H9 (cell line): ENCODE measurements around the gene THAP4. TPM values are rescaled to one million over a fixed set of nuclear protein-coding genes. Genes with fewer than 3 reads are reported as not detected.

Experiments used
- DNase-seq: peaks from one replicate; pipeline ENCODE4 v3.0.0-alpha.2; 2017
- H2AFZ ChIP-seq: one replicate; pipeline ENCODE4 v1.6.1; 2013; ENCODE audit warnings: mild to moderate bottlenecking, low read length, control low read depth, moderate library complexity
- H2AK5ac ChIP-seq: 2 replicates; pipeline ENCODE4 v1.6.1; 2013; ENCODE audit warnings: low read length, control low read depth, mixed read lengths; ENCODE audit not compliant: insufficient read length
- H2BK120ac ChIP-seq: one replicate; pipeline ENCODE4 v1.6.1; 2013; ENCODE audit warnings: low read depth, mild to moderate bottlenecking, low read length, control low read depth, inconsistent platforms; ENCODE audit not compliant: poor library complexity, severe bottlenecking
- H2BK12ac ChIP-seq: 2 replicates; pipeline ENCODE4 v1.6.1; 2013; ENCODE audit warnings: low read length, control low read depth, mixed read lengths, low read depth; ENCODE audit not compliant: insufficient read length
- H2BK15ac ChIP-seq: 2 replicates; pipeline ENCODE4 v1.6.1; 2013; ENCODE audit warnings: low read depth, low read length, control low read depth
- H2BK20ac ChIP-seq: one replicate; pipeline ENCODE4 v1.6.1; 2013; ENCODE audit warnings: low read depth, mild to moderate bottlenecking, low read length, control low read depth, inconsistent platforms; ENCODE audit not compliant: poor library complexity, severe bottlenecking
- H2BK5ac ChIP-seq: 2 replicates; pipeline ENCODE4 v1.6.1; 2013; ENCODE audit warnings: low read length, control low read depth, mixed read lengths; ENCODE audit not compliant: insufficient read length
- H3K14ac ChIP-seq: 2 replicates; pipeline ENCODE4 v1.6.1; 2013; ENCODE audit warnings: low read length, control low read depth; ENCODE audit not compliant: insufficient read depth
- H3K18ac ChIP-seq: 2 replicates; pipeline ENCODE4 v1.6.1; 2013; ENCODE audit warnings: low read depth, mild to moderate bottlenecking, mixed read lengths, low read length, control low read depth; ENCODE audit not compliant: insufficient read length
- H3K23ac ChIP-seq: 2 replicates; pipeline ENCODE4 v1.6.1; 2013; ENCODE audit warnings: low read length, control low read depth, mixed read lengths, low read depth; ENCODE audit not compliant: insufficient read length
- H3K23me2 ChIP-seq: 2 replicates; pipeline ENCODE4 v1.6.1; 2013; ENCODE audit warnings: low read depth, mild to moderate bottlenecking, mixed read lengths, low read length, control low read depth; ENCODE audit not compliant: insufficient read length, poor library complexity, severe bottlenecking
- H3K27ac ChIP-seq: 2 replicates; pipeline ENCODE4 v1.5.1; 2013; ENCODE audit warnings: low read length, control low read depth, mixed read lengths, low read depth; ENCODE audit not compliant: insufficient read length
- H3K27me3 ChIP-seq: 2 replicates; pipeline ENCODE4 v1.6.1; 2013; ENCODE audit warnings: low read length, control low read depth, inconsistent platforms; ENCODE audit not compliant: insufficient read depth
- H3K4ac ChIP-seq: 2 replicates; pipeline ENCODE4 v1.6.1; 2013; ENCODE audit warnings: low read depth, mild to moderate bottlenecking, control low read depth, inconsistent platforms, low read length, moderate library complexity
- H3K4me1 ChIP-seq: 2 replicates; pipeline ENCODE4 v1.6.1; 2013; ENCODE audit warnings: low read length, control low read depth, inconsistent platforms; ENCODE audit not compliant: insufficient read depth
- H3K4me2 ChIP-seq: 2 replicates; pipeline ENCODE4 v1.6.1; 2013; ENCODE audit warnings: low read length, control low read depth, mixed read lengths; ENCODE audit not compliant: insufficient read length, insufficient read depth
- H3K56ac ChIP-seq: 2 replicates; pipeline ENCODE4 v1.6.1; 2013; ENCODE audit warnings: low read depth, mild to moderate bottlenecking, mixed read lengths, low read length, control low read depth; ENCODE audit not compliant: insufficient read length
- H3K79me1 ChIP-seq: 2 replicates; pipeline ENCODE4 v1.6.1; 2013; ENCODE audit warnings: low read depth, mild to moderate bottlenecking, moderate library complexity, low read length, control low read depth, inconsistent platforms; ENCODE audit not compliant: insufficient read depth, poor library complexity, severe bottlenecking
- H3K79me2 ChIP-seq: 2 replicates; pipeline ENCODE4 v1.6.1; 2013; ENCODE audit warnings: low read length, control low read depth, inconsistent platforms; ENCODE audit not compliant: insufficient read depth
- H3K9ac ChIP-seq: 2 replicates; pipeline ENCODE4 v1.6.1; 2013; ENCODE audit warnings: low read length, control low read depth, mixed read lengths; ENCODE audit not compliant: insufficient read length; ENCODE audit errors: extremely low read depth
- H3K9me3 ChIP-seq: one replicate; pipeline ENCODE4 v1.6.1; 2013; ENCODE audit warnings: low read depth, low read length, inconsistent platforms; ENCODE audit not compliant: control insufficient read depth
- H3T11ph ChIP-seq: one replicate; pipeline ENCODE4 v1.6.1; 2013; ENCODE audit warnings: mild to moderate bottlenecking, low read length, control low read depth, inconsistent platforms
- H4K20me1 ChIP-seq: one replicate; pipeline ENCODE4 v1.6.1; 2013; ENCODE audit not compliant: control insufficient read depth, insufficient read length, insufficient read depth
- H4K5ac ChIP-seq: 2 replicates; pipeline ENCODE4 v1.6.1; 2013; ENCODE audit warnings: low read depth, mild to moderate bottlenecking, mixed read lengths, low read length, control low read depth; ENCODE audit not compliant: insufficient read length
- H4K8ac ChIP-seq: replicated peaks from 2 replicates; pipeline ENCODE4 v1.6.1; 2013; ENCODE audit warnings: low read length, control low read depth, mixed read lengths, low read depth; ENCODE audit not compliant: insufficient read length
- H4K91ac ChIP-seq: 2 replicates; pipeline ENCODE4 v1.6.1; 2013; ENCODE audit warnings: low read depth, mild to moderate bottlenecking, moderate library complexity, mixed read lengths, low read length, control low read depth; ENCODE audit not compliant: insufficient read length
- H3K27ac Mint-ChIP-seq, 3 experiments: 2 replicates in 2 of 3; 3 replicates in 1 of 3; pipeline ENCODE4 v1.8.0; 2020 to 2021; ENCODE audit warnings: mixed read lengths in 3 of 3, mild to moderate bottlenecking in 1 of 3, moderate library complexity in 1 of 3
- H3K27me3 Mint-ChIP-seq: 2 replicates; pipeline ENCODE4 v1.8.0; 2021; ENCODE audit warnings: low read depth, mild to moderate bottlenecking, moderate library complexity, mixed read lengths
- H3K36me3 Mint-ChIP-seq, 3 experiments: 2 replicates in 2 of 3; 3 replicates in 1 of 3; pipeline ENCODE4 v1.8.0; 2020 to 2021; ENCODE audit warnings: low read depth in 3 of 3, mixed read lengths in 3 of 3; ENCODE audit not compliant: insufficient read depth in 1 of 3
- H3K4me1 Mint-ChIP-seq, 2 experiments: 2 replicates each; pipeline ENCODE4 v1.8.0; 2020; ENCODE audit warnings: mixed read lengths in 2 of 2
- H3K4me3 Mint-ChIP-seq, 2 experiments: 2 replicates in 1 of 2; 3 replicates in 1 of 2; pipeline ENCODE4 v1.8.0; 2020 to 2021; ENCODE audit warnings: mild to moderate bottlenecking in 2 of 2, mixed read lengths in 2 of 2, moderate library complexity in 1 of 2
- H3K9me3 Mint-ChIP-seq, 2 experiments: 2 replicates in 1 of 2; 3 replicates in 1 of 2; pipeline ENCODE4 v1.8.0; 2020; ENCODE audit warnings: mild to moderate bottlenecking in 2 of 2, mixed read lengths in 2 of 2, moderate library complexity in 1 of 2
- WGBS: extraction: QIAGEN DNeasy Blood & Tissue Kit; methylation state at CpG from one replicate; pipeline ENCODE4 v1.1.7; 2013; ENCODE audit warnings: missing lambda C conversion rate, low lambda C conversion rate, mixed read lengths; ENCODE audit not compliant: insufficient read length; ENCODE audit errors: extremely low coverage; 5-methylcytosine and 5-hydroxymethylcytosine counted together
- total RNA-seq: library from RNA; stranded (reverse); gene quantifications from 2 replicates; pipeline ENCODE4 v1.2.1, GENCODE V29; 2021
- TF ChIP-seq, protein P1 (sequence below): fragments of 200-600 bp; sonication (generic); conservative IDR thresholded peaks from 3 replicates; pipeline ENCODE4 v1.8.0; 2021; ENCODE audit warnings: antibody characterized with exemption, mild to moderate bottlenecking

The THAP4 gene
- total RNA-seq, 1 experiment from 2014 or later, result 70.6 TPM

DNA sequence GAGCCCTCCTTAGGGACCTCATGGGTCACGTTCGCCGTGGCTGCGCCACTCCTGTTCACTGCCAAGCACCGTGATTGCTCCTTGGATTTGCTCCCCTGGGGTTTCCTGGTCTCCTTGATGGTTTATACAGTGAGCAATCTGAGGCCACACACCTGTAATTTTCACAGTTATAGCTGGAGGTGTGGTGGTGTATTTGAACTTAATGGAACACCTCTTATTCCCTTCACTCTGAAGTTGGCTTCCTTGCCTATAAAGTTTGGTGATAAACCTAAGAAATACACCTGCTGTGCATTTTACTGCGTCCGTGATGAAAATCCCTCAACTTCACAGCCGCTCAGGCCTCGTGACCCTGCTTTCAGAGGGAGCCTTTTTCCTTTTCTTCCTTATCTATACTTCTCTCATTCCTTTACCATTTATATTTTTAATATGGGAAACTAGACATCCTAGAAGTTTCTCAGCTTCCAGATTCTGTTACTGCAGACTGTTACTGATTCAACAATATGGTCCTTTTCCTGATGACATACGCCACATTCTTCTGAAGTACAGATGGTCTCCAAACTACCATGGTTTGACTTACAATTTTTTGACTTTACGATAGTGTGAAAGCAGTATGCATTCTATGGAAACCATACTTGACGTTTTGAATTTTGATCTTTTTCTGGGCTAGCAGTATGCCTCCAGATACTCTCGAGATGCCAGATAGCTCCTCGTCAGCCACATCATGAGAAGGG lies 9.1 kb upstream of the THAP4 start:
- Histone ChIP-seq H3K27ac (no peak overlapping the region), H3K9me3 (no peaks in the 10 kb centered on the region), H3K9ac (no peak overlapping the region), H4K5ac (no peak overlapping the region), H3K56ac (no peak overlapping the region), H3K4ac (no peak overlapping the region), H4K91ac (no peak overlapping the region), H2BK120ac (no peak overlapping the region), H3K23ac (no peak overlapping the region), H2AFZ (no peak overlapping the region), H3K27me3 (no peaks in the 10 kb centered on the region), H3K23me2 (no peaks in the 10 kb centered on the region), H3K79me1 (peaks cover 4% of the 10 kb centered on the region), H2BK12ac (no peak overlapping the region), H2AK5ac (no peak overlapping the region), H3K14ac (no peak overlapping the region), H3K4me1 (peaks cover 4% of the 10 kb centered on the region; the same call in 1 of the 2 replicates), H3K18ac (no peak overlapping the region), H3K4me2 (no peak overlapping the region), H2BK20ac (no peak overlapping the region), H2BK15ac (no peak overlapping the region), H4K20me1 (no peaks in the 10 kb centered on the region), H3T11ph (no peak overlapping the region), H3K79me2 (peaks cover 31% of the 10 kb centered on the region; the same call in 1 of the 2 replicates), H4K8ac (no peak overlapping the region), H2BK5ac (no peak overlapping the region)
- Mint-ChIP-seq H3K36me3 (peaks cover 3 to 8% (median 6%) of the 10 kb centered on the region in 3 experiments; a peak in 6 of 7 replicates), H3K27ac (no peak overlapping the region; a peak in 1 of 7 replicates), H3K27me3 (no peaks in the 10 kb centered on the region), H3K4me3 (no peak overlapping the region), H3K9me3 (no peaks in the 10 kb centered on the region), H3K4me1 (peaks cover 24 to 36% of the 10 kb centered on the region in 2 experiments)
- no peak for DNase-seq
- TF ChIP-seq, protein P1, sequence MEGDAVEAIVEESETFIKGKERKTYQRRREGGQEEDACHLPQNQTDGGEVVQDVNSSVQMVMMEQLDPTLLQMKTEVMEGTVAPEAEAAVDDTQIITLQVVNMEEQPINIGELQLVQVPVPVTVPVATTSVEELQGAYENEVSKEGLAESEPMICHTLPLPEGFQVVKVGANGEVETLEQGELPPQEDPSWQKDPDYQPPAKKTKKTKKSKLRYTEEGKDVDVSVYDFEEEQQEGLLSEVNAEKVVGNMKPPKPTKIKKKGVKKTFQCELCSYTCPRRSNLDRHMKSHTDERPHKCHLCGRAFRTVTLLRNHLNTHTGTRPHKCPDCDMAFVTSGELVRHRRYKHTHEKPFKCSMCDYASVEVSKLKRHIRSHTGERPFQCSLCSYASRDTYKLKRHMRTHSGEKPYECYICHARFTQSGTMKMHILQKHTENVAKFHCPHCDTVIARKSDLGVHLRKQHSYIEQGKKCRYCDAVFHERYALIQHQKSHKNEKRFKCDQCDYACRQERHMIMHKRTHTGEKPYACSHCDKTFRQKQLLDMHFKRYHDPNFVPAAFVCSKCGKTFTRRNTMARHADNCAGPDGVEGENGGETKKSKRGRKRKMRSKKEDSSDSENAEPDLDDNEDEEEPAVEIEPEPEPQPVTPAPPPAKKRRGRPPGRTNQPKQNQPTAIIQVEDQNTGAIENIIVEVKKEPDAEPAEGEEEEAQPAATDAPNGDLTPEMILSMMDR, result no peak
- WGBS, result no CpG with 5 or more reads among the region's 14 CpGs
